IPS-NIHi11 (cell line): ENCODE measurements around the gene CSTF1.
"Not testable (repeated sequence)": the region's sequence is repeated elsewhere in the genome, so short reads cannot be mapped to it uniquely, and the experiment has no call there.

ENCODE experiments used
- DNase-seq: peaks from one replicate; pipeline ENCODE4 v3.0.0; 2012; ENCODE audit warnings: mixed read lengths, low spot score

The CSTF1 gene

DNA sequence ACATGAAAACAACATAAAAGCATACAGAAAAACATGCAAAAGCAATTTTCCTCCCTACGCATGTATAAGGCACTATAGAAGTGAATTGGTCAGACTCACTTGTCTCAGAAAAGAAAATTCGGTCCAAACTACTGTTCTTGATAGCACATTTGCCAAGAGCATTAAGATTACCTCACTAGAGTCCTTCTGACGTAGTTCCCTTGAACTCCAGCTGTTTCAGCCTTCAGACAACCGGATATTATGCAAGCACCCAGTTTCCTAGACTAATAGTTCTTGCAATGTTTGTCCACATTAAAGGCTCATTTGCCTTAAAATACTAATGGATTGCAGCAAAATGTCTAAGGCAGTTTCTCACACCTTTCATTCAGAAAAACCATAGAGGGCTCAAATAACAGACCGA, 17.1 kb downstream of the CSTF1 start:
- DNase-seq: no peak

DNA sequence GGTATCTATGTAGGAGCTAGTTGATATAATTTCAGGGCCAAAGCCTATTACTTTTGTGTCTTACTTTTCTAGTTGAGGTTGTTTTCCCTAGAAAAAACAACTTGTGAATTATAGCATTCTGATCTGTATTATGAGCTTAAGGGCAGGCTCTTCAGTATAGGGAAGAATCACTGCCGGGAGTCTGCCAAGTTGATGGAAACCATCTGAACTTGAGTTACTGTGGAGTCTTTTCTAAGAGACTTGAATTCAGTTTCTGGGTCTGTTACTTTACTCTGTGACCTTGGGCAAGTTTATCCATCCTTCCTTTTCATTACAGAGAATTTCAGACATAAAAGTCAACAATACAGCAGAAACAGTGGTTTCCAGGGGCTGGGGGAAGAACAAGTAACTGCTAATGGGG, 17.5 kb downstream of the CSTF1 start:
- DNase-seq: no peak

DNA sequence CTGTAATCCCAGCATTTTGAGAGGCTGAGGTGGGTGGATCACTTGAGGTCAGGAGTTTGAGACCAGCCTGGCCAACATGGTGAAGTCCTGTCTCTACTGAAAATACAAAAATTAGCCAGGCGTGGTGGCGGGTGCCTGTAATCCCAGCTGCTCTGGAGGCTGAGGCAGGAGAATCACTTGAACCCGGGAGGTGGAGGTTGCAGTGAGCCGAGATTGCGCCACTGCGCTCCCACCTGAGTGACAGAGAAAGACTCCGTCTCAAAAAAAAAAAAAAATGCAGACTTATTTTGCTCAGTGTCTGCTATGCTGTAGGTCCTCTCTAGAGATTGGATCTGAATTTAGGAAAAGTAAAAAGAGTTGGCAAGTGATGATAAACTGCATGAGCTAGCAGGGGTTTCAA, 18.8 kb downstream of the CSTF1 start:
- DNase-seq: not testable (repeated sequence)

DNA sequence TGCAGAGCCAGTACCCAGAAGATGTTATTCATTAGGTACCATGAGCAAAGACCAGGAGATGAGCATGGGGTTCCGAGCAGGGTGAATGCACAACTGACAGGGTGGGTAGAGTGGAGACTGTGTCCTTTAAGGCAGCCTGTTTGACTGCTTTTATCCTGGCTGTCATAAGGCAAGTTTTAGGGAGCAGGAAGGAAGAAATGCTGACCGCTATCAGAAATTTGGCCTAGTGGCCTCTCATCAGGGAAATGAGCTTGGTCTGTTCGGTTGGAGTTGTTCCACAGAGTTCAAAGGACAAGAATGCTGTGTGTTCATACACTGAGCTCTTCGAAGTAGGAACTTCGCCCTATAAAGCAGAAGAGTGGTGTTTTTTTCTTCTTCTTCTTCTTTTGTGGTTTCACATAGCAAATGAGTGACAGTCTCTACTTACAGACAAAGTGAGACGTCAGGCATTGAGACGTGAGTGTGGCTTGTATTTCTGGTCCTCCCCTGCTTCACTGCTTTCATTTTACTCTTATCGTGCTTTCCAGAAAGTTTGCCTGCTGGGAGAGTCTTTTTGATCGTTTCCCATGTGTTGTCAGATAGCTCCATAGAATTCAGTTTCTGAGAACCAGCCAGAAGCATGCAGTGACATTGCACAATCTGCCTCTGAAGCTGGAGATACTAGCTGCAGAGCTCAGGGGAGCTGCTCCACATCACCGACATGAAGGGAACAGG, 19.5 kb downstream of the CSTF1 start, which contains the start of gene CASS4:
Gene CASS4, plus strand, starts transcription at position 502 of the 714 bp plus-strand sequence. Its CDS starts 199 bp downstream, at position 701.
- no peak for DNase-seq

DNA sequence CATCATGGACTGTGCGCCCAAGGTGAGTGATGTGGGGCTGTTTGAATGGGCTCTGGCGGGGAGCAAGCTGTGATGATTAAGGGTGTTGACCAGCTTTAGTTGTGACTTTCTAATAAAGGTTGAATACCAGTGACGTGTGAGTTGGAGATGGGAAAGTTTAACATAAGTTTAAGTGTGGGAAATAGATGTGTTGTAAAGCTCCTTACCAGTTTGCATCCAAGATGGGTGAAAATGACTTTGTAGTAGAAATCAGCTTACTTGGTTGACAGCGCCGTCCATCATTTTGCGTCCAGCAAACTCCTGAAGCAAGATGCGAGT, 20.0 kb downstream of the CSTF1 start:
- no peak for DNase-seq

DNA sequence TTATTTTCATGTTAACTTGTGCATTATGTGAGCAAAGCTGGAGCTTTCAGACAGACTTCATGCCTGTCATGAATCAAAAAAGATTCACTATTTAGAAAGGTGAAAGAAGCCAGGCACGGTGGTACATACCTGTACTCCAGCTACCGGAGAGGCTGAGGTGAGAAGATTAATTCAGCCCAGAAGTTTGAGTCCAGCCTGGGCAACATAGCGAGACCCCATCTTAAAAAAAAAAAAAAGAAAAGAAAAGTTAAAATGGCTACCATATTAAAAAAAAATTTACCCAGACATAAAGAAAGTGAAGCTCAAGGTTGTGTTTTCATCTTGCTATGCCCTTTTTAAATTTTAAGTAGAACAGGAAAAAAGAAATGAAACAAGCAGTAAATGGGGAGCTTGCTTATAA, 20.5 kb downstream of the CSTF1 start:
- DNase-seq: no peak

DNA sequence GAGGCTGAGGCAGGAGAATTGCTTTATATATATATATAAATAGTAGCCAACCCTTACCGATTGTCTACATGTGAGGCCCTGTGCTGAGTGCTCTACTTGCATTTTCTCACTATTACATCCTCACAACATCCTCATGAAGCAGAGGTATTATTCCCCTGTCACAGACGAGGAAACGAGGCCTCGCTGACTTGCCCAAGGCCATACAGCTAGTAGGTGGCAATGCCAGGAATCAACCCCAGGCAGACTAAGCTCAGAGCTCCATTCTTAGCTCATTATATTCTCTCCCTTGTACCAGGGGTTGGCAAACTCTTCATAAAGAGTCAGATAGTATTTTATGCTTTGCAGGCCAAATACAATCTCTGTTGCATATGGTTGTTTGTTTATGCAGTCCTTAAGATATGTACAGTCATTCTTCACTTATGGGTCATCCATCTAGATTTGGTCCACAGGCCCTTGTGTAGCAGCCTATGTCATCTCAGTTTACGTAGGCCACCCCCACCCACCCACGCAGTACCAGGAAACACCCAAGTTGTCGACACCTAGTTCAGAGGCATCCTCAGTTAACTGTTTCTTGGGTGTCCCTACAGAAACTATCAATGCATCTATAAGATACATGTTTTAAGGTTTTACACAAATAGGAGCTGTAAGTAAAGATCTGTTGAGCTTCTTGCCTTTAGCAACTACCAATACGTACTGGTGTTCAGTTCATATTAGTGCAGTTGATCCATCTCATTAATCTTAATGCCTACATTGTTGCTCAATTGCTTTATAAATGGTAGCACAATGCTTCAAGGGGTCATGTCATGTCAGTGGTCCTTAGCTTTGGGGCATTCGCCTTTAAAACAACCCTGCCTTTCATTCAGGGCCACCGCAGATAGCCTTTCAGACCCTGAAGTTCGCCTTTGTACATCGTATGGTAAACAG, 22.7 kb downstream of the CSTF1 start:
- no peak for DNase-seq

DNA sequence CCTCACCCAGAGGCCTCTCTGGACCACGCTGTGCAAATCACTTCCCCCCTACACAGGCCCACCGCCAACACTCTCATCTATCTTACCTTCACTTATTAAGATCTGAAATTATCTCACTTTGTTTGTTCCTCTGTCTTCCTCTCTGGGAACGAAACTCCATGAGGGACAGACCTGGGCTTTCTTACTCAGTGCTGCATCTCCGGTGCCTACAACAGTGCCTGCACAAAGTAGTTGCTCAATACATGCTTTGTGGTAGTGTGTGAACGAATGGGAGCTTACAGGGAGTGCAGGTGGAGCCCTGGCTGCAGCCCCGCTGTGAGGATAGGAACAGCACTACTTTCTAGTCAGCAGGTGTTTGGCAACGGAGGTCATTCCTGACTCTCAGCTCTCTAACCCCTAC, 25.0 kb downstream of the CSTF1 start:
- no peak for DNase-seq

DNA sequence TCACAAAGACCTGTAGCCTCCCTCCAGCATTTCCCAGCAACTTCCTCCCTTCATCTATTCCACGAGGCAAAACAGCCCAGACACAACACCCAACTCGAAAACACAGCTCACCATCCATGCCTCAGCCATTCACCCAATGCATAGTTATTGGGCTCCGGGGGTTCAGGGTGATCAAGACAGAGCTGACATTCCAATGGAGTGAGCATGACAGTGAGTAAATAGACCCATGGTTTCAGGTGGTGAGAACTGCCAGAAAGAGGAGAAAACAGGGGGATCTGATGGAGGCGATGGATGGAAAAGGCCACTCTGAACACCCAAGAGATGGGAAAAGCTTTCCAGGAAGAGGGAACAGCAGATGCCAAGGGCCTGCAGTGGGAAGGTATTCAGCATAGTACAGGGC, 25.5 kb downstream of the CSTF1 start:
- no peak for DNase-seq

DNA sequence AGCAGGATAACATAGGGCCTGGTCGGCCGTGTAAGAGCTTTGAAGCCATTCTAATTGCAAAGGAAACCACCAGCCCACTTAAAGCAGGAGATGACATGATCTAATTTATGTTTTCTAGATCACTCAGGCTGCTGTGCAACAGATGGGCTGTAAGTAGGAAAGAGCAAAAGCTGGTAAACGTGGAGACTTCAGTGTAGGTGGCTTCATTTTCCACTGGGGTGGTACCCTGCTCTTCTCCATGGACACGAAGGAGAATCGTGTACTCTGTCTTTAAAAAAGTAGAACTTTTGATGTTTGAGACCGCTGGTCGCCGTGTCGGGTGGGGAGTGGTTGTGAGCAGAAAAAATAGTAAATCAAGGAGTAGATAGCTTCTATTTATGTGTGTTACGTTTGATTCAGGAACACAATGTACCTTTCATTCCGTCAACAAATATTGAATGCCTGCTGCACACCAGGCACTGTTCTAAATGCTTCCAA, 26.0 kb downstream of the CSTF1 start:
- no peak for DNase-seq

DNA sequence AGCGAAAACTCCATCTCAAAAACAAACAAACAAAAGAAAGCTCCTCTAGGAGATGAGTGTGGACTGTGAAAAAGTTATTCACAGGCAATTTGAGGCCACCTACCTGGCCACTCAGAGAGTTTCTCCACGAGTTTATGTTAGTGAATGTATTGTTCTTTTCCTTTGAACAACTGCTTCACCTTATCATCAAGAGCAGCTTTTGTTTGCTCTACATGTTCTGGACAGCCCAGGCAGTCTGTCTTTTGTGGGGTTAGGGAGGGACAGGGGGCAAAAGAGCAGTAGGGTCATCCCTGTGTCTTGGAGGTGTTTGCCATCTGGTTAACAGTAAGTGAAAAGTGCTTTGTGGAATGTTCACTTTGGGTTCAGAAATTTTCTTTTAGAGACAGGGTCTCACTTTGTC, 27.6 kb downstream of the CSTF1 start:
- no peak for DNase-seq

DNA sequence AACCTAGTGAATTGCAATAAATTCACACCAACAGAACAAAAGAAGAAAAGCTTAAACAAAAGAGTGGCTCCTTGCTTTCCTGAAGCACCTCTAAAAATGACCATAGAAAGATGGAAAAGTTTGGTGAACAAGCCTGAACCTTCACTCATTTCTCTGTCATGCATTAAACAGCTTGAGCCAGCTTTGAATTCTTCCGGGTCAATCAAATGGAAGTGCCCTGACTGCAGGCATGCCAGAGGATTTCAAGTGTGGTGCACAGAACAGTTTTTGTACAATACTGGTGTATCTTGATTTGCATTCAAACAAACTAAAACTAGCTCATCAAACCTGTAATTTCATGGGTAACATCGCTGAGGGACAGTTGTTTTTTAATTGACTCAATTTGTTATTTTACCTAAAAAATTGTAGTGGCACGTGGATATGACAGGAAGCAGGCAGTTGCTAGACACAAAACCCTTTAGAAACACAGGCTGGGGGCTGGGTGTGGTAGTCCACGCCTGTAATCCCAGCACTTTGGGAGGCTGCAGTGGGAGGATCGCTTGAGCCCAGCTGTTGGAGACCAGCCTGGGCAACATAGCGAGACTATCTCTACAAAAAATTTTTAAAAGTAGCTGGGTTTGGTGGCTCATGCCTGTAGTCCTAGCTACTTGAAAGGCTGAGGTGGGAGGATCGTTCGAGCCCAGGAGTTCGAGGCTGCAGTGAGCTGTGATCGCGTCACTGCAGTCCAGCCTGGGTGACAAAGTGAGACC, 28.7 kb downstream of the CSTF1 start:
- no peak for DNase-seq

DNA sequence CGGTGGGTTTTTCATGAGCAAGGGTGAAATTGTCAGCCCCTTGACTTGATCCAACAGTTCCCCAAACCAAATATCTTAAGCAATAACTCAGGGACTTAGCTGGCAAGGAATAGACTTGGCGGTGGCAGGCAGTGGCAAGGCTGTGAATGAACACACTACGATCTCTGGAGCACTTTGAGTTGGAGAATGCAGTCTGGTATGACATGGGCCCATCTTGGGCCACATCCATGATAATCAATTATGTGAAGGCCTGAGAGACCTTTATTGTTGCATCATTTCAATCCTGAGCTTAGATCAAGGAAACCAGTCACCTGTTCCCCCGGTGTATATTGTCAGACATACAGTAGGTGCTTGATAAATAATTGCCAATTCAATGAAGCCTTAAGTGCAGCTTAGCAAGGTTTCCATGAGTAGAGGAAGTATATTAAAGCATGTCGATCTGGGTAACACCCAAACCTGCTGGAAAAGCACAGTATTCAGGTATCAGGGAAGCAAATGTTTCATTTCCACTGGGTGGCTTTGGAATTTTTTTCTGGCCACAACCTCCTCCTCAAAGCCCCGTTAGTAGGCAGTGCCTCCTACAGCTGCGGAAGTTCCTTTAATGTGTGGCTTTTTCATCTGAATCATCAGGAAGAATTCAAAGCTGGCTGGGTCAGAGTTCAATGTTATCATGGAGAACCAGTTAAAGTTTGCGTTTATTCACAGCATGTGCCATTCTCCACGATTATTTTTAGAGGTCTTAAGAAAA, 29.8 kb downstream of the CSTF1 start:
- DNase-seq: peak; percentile 22

DNA sequence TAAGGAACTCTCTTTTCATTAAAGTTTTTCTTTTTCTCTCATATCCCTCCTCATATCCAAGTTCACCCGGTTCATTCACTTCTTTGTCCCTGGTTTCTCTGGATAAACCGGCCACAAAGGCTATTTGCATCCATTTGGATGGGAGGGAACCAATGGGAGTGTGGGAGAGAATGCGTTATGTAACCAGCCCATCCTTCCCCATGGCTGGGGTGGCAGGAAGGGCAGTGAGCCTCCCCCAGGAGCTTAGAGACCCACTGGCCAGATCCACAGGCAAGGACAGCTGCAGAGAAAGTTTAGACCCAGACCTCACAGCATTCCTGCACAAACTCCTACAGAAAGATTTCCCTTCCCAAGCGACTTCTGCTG, 30.4 kb downstream of the CSTF1 start:
- peak; percentile 70 for DNase-seq

DNA sequence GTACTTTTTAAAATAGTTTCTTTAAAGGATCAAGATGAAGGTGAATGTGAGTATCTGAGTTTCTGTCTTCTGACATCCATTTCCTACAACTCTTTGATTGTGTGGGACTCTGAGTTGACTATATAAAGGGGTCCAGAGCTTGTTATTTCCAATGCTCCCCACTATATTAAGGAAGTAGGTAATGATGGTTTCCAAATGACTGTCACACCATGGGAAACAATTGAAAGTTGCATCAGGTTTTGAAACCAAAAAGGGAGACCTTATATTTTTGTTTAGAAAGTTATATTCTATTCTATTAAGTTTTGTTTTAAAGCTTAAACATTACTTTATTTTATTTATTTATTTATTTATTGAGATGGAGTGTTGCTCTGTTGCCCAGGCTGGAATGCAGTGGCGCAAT, 30.8 kb downstream of the CSTF1 start:
- no peak for DNase-seq

DNA sequence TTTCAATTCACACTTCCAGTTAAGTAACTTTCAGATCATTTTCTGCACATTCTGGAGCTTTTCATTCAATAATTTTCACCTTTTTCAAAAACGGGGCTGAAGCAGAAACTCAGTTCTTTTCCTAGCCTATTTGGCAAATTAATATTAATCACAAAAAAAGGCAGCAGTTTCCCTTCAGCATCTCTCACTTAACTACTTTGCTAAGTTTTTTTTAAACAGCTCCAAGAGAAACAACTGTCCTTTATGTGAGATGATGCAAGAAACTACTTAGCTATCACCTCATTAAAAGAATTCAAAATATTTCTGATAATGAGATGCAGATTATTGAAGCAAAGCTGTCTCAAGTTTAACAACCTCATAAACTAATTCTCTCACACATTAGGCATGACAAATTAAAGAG, 31.4 kb downstream of the CSTF1 start:
- no peak for DNase-seq

DNA sequence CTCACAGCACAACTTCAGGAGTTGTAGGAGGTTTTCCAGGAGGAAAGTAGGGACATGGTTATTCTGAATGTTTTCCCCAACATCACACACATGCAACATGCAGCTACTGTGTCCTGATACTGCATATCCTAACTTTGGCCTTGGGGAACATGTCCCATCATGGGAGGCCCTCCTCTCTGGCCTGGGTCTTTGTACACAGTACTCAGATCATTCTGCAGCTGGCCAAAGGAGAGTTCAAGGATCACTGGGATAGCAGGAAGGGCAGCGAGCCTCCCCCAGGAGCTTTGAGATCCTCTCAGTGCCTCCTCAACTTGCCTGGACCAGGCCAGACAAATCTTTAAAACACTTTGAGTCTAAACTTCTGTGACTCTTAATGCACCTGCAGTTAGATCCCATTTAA, 32.5 kb downstream of the CSTF1 start:
- DNase-seq: no peak

DNA sequence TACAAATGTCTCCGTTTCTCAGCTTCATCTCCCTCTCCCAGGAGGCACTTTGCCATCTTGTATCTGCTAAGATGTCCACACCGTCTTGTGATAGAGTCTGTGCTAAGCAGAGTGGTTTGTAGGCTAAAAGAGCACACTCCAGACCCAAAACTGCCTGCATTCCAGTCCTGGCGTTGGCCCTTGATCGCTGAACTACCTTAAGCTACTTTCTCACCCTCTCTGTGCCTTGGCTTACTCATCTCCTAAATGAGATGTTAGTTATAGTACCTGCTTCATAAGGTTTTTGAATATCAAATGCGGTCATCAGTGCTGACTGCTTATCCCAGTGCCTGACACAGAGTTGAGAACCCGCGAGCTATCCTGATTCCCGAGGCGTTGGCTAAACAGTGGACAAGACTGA, 33.6 kb downstream of the CSTF1 start:
- DNase-seq: no peak

DNA sequence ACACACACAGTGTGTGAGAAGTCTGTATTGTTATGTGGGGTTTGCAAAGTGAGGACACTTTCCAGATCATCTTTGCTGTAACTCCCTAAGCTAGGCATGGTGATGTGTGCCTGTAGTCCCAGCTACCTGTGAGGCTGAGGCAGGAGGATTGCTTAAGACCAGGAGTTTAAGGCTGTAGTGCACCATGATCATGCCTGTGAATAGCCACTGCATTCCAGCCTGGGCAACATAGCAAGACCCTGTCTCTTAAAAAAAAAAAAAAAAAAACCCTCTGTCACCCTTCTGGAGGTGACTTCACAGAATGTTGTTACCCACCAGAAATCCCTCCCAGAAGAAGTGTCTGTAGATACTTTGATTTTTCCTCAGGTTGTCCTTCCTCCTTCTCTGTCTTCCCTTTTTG, 34.5 kb downstream of the CSTF1 start:
- DNase-seq: no peak

DNA sequence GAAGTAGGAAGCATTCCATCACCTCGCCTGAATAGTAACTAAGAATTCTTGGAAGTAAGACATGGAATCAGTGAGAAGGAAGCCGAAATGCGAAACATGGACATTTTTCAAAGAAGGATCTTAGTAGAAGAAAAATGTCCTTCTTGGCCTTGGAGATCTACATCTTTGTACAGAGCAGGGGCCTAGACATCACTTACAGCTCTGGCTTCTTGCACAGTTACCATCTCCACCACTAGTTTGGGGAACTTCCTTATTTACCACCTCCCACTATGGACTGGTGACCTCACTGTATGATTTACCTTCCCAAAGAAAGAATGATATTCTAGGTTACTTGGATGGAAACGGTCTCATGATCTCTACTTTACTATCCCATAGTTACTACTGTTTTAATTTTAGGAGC, 35.4 kb downstream of the CSTF1 start:
- DNase-seq: no peak

DNA sequence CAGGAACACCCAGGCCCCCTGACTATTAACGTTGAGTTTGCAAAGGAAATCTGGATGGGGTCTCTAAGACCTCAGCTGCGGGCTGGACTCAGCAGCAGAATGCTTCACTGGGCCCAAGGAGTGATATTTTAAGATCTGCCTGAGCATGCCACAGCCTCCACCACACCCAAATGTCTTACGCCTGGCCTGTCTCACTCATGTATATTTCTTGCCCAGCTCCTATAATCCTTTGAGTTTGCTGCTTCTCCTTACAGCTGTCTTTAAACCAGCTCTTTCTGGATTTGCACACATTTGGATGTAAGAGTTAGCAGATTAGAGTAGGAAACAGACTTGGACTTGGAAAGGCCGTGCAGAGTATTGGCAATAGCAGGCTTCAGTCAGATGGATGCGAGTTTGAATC, 36.0 kb downstream of the CSTF1 start:
- DNase-seq: no peak

DNA sequence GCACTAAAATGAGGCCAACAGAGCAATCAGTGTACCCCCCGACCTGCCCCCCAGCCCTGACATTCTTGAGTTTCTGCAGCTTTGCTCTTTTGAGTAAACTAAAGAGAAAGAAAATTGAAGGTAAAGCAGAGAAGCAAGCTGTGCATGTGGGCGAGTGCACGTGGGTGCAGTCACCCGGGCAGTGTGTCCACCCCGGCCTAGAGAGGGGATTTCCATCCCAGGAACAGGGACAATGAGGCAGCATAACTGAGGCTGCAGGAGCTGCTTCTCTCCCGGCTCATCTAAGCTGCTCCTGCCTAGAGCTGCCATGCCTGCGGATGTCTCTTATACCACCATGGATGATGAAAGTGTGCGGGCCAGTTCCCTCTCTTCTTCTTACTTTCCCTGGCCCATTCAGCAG, 36.4 kb downstream of the CSTF1 start:
- DNase-seq: no peak
